NCI-H146 treated with DMSO at 0.1 percent for 48 hours (cell line): Measurements from ENCODE around the gene LHX2.

Source experiments
- DNase-seq: peaks from one replicate; lab custom pipeline; 2025; ENCODE audit not compliant: unreplicated experiment; lab: John Stamatoyannopoulos, UW

Gene LHX2

DNA sequence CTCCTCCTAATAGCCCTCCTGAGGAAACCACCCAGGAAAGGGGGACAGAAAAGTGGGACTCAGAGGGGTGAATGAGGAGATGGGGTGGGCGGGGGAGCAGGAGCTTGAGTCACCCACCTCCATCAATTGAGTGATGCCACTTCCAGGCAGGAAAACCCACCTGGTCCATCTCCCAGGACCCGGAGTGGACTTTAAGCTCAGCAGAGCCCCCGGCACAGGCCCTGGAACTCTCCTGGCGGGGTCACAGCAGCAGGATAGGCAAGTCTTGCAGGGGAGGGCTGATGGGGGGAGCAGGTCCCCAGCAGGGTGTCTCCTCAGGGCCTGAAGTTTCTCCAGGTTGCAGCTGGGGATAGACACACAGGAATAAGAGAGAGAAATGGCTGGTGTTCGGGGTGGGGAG is 40.8 kb downstream of the LHX2 start:
- no peak for DNase-seq

DNA sequence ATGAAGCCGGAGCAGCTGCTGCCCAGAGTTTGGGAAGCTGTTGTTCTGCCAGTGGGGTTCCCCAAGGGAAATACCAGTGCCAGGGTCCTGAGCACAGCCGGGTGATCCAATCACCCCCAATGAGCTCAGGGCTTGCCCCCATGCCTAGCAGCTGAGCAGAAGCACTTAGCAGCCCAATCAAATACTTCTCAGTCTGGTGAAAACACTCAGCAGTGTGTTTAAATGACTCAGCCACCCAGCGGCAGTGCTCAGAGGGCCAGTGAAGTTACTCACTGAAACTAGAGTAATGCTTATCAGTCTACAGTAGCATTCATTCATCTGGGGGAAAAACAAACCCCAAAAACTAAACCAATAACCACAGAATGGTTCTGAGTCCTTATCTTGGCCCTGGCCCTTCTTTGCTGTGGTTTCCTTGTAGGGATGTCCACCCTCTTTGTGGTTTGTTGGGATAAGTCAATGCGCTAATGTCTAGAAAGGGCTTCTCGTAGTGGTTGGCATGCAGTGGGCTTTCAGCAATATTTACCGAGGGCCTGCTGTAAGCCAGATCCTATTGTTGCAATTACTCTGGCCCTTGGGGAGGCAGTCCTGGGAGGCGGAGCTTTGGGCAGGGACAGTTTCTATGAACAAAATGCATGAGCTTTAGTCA is 43.1 kb downstream of the LHX2 start:
- no peak for DNase-seq

DNA sequence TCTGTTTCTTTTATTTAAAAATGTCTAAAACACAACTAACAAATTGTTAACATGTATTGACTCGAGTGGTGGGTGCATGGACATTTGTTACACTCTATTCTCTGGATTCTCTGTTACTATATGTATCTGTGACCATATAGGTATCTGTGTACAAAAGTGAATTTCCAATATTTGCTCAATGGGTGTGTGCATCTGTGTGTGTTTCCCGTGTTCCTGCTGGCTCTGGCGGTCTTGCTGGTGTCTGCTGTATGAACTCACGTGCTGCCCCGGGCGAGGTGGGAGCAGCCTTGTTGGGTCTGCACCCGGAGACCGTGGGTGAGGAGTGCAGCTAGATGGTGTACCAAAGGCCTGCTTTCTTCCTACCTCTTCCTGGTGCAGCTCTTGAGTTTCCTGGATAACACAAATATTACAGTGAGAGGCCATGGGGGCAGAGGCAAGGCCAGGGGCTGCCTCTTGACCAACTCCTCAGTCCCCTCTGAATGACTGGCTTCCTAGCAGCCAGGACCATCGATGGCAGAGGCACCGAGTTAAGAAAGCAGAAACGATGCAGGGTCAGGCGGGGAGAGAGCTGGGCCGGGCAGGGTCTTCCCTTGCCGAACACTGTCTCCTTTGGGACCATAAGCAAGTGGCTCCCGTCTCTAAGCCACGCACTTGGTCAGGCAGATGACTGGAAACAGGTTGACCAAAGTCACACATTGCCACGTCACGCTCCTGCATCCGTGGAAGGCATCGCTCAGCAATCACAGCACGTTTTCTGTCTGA is 49.5 kb downstream of the LHX2 start:
- DNase-seq, result no peak

GRCh38 chr9:124062172-124062571 is 50.6 kb downstream of the LHX2 start:
- no peak for DNase-seq

GRCh38 chr9:124066783-124067577 is 55.4 kb downstream of the LHX2 start:
- no peak for DNase-seq

- DNase-seq, result no peak
Observed at GRCh38 chr9:124068251-124068650, 56.7 kb downstream of the LHX2 start.

DNA sequence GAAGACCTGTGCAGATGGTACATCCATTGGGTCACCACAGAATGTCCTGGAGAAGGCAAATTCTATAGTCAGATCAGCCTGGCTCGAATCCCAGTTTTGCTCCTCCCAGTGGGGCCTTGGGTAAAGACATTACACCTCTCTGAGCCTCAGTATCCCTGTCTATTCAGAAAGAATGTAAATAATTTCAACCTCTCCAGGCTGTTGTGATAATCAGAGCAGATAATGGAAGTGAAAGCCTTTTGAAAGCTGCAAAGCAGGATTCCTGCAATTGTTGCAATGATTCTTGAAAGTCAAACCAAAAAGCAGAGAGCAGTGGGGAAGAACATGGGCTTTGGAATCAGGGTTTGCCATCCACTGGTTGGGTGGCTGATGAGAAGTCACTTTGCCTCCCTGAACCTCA is 63.2 kb downstream of the LHX2 start:
- no peak for DNase-seq

- DNase-seq, result no peak
Observed at GRCh38 chr9:124075761-124076160, 64.2 kb downstream of the LHX2 start.

GRCh38 chr9:124077915-124078572 is 66.5 kb downstream of the LHX2 start:
- DNase-seq, result no peak

DNA sequence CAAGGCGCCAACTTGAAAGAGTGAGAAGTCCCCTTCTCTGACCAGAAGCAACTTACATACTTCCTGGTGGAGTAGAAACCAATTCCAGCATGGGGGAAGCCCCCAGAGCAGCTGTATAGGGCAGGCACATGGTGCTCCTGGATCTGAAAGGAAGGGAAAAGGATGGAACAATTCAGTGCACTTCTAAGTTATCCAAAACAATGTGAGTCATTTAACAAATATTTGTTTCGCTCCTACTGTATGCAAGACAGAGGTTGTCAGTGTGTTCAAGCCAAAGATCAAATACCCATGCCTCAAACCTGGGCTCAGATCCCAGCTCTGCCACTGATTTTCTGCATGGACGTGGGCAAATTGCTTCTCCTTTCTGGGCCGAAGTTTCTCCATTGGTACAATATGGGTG is 67.1 kb downstream of the LHX2 start:
- no peak for DNase-seq

- no peak for DNase-seq
Observed at GRCh38 chr9:124079176-124079925, 67.8 kb downstream of the LHX2 start.

GRCh38 chr9:124082622-124083021 is 71.1 kb downstream of the LHX2 start:
- no peak for DNase-seq
